H9 (cell line): ENCODE data around the gene AGO1. TPM values are rescaled to one million over a fixed set of nuclear protein-coding genes. Genes with fewer than 3 reads are reported as not detected.
A peak's percentile ranks its signal among the peaks of the same experiment; 100 is the strongest.

Source experiments
- DNase-seq: peaks from one replicate; pipeline ENCODE4 v3.0.0-alpha.2; 2017
- H2AFZ ChIP-seq: one replicate; pipeline ENCODE4 v1.6.1; 2013; ENCODE audit warnings: mild to moderate bottlenecking, low read length, control low read depth, moderate library complexity
- H2AK5ac ChIP-seq: 2 replicates; pipeline ENCODE4 v1.6.1; 2013; ENCODE audit warnings: low read length, control low read depth, mixed read lengths; ENCODE audit not compliant: insufficient read length
- H2BK120ac ChIP-seq: one replicate; pipeline ENCODE4 v1.6.1; 2013; ENCODE audit warnings: low read depth, mild to moderate bottlenecking, low read length, control low read depth, inconsistent platforms; ENCODE audit not compliant: poor library complexity, severe bottlenecking
- H2BK12ac ChIP-seq: 2 replicates; pipeline ENCODE4 v1.6.1; 2013; ENCODE audit warnings: low read length, control low read depth, mixed read lengths, low read depth; ENCODE audit not compliant: insufficient read length
- H2BK15ac ChIP-seq: 2 replicates; pipeline ENCODE4 v1.6.1; 2013; ENCODE audit warnings: low read depth, low read length, control low read depth
- H2BK20ac ChIP-seq: one replicate; pipeline ENCODE4 v1.6.1; 2013; ENCODE audit warnings: low read depth, mild to moderate bottlenecking, low read length, control low read depth, inconsistent platforms; ENCODE audit not compliant: poor library complexity, severe bottlenecking
- H2BK5ac ChIP-seq: 2 replicates; pipeline ENCODE4 v1.6.1; 2013; ENCODE audit warnings: low read length, control low read depth, mixed read lengths; ENCODE audit not compliant: insufficient read length
- H3K14ac ChIP-seq: 2 replicates; pipeline ENCODE4 v1.6.1; 2013; ENCODE audit warnings: low read length, control low read depth; ENCODE audit not compliant: insufficient read depth
- H3K18ac ChIP-seq: 2 replicates; pipeline ENCODE4 v1.6.1; 2013; ENCODE audit warnings: low read depth, mild to moderate bottlenecking, mixed read lengths, low read length, control low read depth; ENCODE audit not compliant: insufficient read length
- H3K23ac ChIP-seq: 2 replicates; pipeline ENCODE4 v1.6.1; 2013; ENCODE audit warnings: low read length, control low read depth, mixed read lengths, low read depth; ENCODE audit not compliant: insufficient read length
- H3K23me2 ChIP-seq: 2 replicates; pipeline ENCODE4 v1.6.1; 2013; ENCODE audit warnings: low read depth, mild to moderate bottlenecking, mixed read lengths, low read length, control low read depth; ENCODE audit not compliant: insufficient read length, poor library complexity, severe bottlenecking
- H3K27ac ChIP-seq: 2 replicates; pipeline ENCODE4 v1.5.1; 2013; ENCODE audit warnings: low read length, control low read depth, mixed read lengths, low read depth; ENCODE audit not compliant: insufficient read length
- H3K27me3 ChIP-seq: 2 replicates; pipeline ENCODE4 v1.6.1; 2013; ENCODE audit warnings: low read length, control low read depth, inconsistent platforms; ENCODE audit not compliant: insufficient read depth
- H3K4ac ChIP-seq: 2 replicates; pipeline ENCODE4 v1.6.1; 2013; ENCODE audit warnings: low read depth, mild to moderate bottlenecking, control low read depth, inconsistent platforms, low read length, moderate library complexity
- H3K4me1 ChIP-seq: 2 replicates; pipeline ENCODE4 v1.6.1; 2013; ENCODE audit warnings: low read length, control low read depth, inconsistent platforms; ENCODE audit not compliant: insufficient read depth
- H3K4me2 ChIP-seq: 2 replicates; pipeline ENCODE4 v1.6.1; 2013; ENCODE audit warnings: low read length, control low read depth, mixed read lengths; ENCODE audit not compliant: insufficient read length, insufficient read depth
- H3K56ac ChIP-seq: 2 replicates; pipeline ENCODE4 v1.6.1; 2013; ENCODE audit warnings: low read depth, mild to moderate bottlenecking, mixed read lengths, low read length, control low read depth; ENCODE audit not compliant: insufficient read length
- H3K79me1 ChIP-seq: 2 replicates; pipeline ENCODE4 v1.6.1; 2013; ENCODE audit warnings: low read depth, mild to moderate bottlenecking, moderate library complexity, low read length, control low read depth, inconsistent platforms; ENCODE audit not compliant: insufficient read depth, poor library complexity, severe bottlenecking
- H3K79me2 ChIP-seq: 2 replicates; pipeline ENCODE4 v1.6.1; 2013; ENCODE audit warnings: low read length, control low read depth, inconsistent platforms; ENCODE audit not compliant: insufficient read depth
- H3K9ac ChIP-seq: 2 replicates; pipeline ENCODE4 v1.6.1; 2013; ENCODE audit warnings: low read length, control low read depth, mixed read lengths; ENCODE audit not compliant: insufficient read length; ENCODE audit errors: extremely low read depth
- H3K9me3 ChIP-seq: one replicate; pipeline ENCODE4 v1.6.1; 2013; ENCODE audit warnings: low read depth, low read length, inconsistent platforms; ENCODE audit not compliant: control insufficient read depth
- H3T11ph ChIP-seq: one replicate; pipeline ENCODE4 v1.6.1; 2013; ENCODE audit warnings: mild to moderate bottlenecking, low read length, control low read depth, inconsistent platforms
- H4K20me1 ChIP-seq: one replicate; pipeline ENCODE4 v1.6.1; 2013; ENCODE audit not compliant: control insufficient read depth, insufficient read length, insufficient read depth
- H4K5ac ChIP-seq: 2 replicates; pipeline ENCODE4 v1.6.1; 2013; ENCODE audit warnings: low read depth, mild to moderate bottlenecking, mixed read lengths, low read length, control low read depth; ENCODE audit not compliant: insufficient read length
- H4K8ac ChIP-seq: replicated peaks from 2 replicates; pipeline ENCODE4 v1.6.1; 2013; ENCODE audit warnings: low read length, control low read depth, mixed read lengths, low read depth; ENCODE audit not compliant: insufficient read length
- H4K91ac ChIP-seq: 2 replicates; pipeline ENCODE4 v1.6.1; 2013; ENCODE audit warnings: low read depth, mild to moderate bottlenecking, moderate library complexity, mixed read lengths, low read length, control low read depth; ENCODE audit not compliant: insufficient read length
- H3K27ac Mint-ChIP-seq, 3 experiments: 2 replicates in 2 of 3; 3 replicates in 1 of 3; pipeline ENCODE4 v1.8.0; 2020 to 2021; ENCODE audit warnings: mixed read lengths in 3 of 3, mild to moderate bottlenecking in 1 of 3, moderate library complexity in 1 of 3
- H3K27me3 Mint-ChIP-seq: 2 replicates; pipeline ENCODE4 v1.8.0; 2021; ENCODE audit warnings: low read depth, mild to moderate bottlenecking, moderate library complexity, mixed read lengths
- H3K36me3 Mint-ChIP-seq, 3 experiments: 2 replicates in 2 of 3; 3 replicates in 1 of 3; pipeline ENCODE4 v1.8.0; 2020 to 2021; ENCODE audit warnings: low read depth in 3 of 3, mixed read lengths in 3 of 3; ENCODE audit not compliant: insufficient read depth in 1 of 3
- H3K4me1 Mint-ChIP-seq, 2 experiments: 2 replicates each; pipeline ENCODE4 v1.8.0; 2020; ENCODE audit warnings: mixed read lengths in 2 of 2
- H3K4me3 Mint-ChIP-seq, 2 experiments: 2 replicates in 1 of 2; 3 replicates in 1 of 2; pipeline ENCODE4 v1.8.0; 2020 to 2021; ENCODE audit warnings: mild to moderate bottlenecking in 2 of 2, mixed read lengths in 2 of 2, moderate library complexity in 1 of 2
- H3K9me3 Mint-ChIP-seq, 2 experiments: 2 replicates in 1 of 2; 3 replicates in 1 of 2; pipeline ENCODE4 v1.8.0; 2020; ENCODE audit warnings: mild to moderate bottlenecking in 2 of 2, mixed read lengths in 2 of 2, moderate library complexity in 1 of 2
- CTCF ChIP-seq: fragments of 200-600 bp; sonication (generic); conservative IDR thresholded peaks from 3 replicates; pipeline ENCODE4 v1.8.0; 2021; ENCODE audit warnings: antibody characterized with exemption, mild to moderate bottlenecking
- total RNA-seq: library from RNA; stranded (reverse); gene quantifications from 2 replicates; pipeline ENCODE4 v1.2.1, GENCODE V29; 2021

The AGO1 gene
- total RNA-seq, 1 experiment from 2014 or later, result 74.2 TPM

DNA sequence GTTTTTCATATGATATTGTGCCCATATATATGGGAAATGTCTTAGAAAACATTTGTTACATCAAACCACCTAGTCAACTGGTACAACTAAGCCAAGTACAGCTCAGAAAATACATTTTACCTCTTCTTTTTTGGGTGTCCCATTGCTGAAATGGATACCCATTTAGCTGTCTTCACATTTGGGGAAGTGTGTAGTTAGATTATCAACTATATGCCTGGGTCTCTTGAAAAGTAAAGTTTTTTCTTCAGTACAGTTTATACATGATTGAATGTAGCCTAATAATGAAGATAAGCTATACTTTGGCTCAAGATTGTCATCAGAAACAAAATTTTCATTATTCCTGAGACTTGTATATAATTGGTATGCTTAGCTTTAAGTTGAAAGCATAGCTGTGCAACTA is 49.9 kb downstream of the AGO1 start:
- Histone ChIP-seq H4K20me1 (no peaks in the 10 kb centered on the region), H2BK5ac (no peak overlapping the region), H3K56ac (no peak overlapping the region), H2BK15ac (no peak overlapping the region), H2AK5ac (no peak overlapping the region), H3K9ac (peak overlapping the region; percentile 29), H2AFZ (no peak overlapping the region), H3K79me1 (peaks cover 2% of the 10 kb centered on the region), H3K4ac (no peak overlapping the region), H3K14ac (no peak overlapping the region), H4K91ac (no peak overlapping the region), H3K4me1 (no peaks in the 10 kb centered on the region), H3K4me2 (no peak overlapping the region), H3K23me2 (peaks cover 11% of the 10 kb centered on the region), H3K18ac (no peak overlapping the region), H2BK120ac (no peak overlapping the region), H3K23ac (no peak overlapping the region), H3K27ac (no peak overlapping the region), H3K27me3 (no peaks in the 10 kb centered on the region), H3T11ph (no peak overlapping the region), H3K9me3 (no peaks in the 10 kb centered on the region), H4K5ac (no peak overlapping the region), H2BK12ac (no peak overlapping the region), H3K79me2 (peaks cover 20% of the 10 kb centered on the region; the same call in 1 of the 2 replicates), H2BK20ac (no peak overlapping the region), H4K8ac (no peak overlapping the region)
- TF ChIP-seq CTCF, result no peak
- H3K27me3 Mint-ChIP-seq, result no peaks in the 10 kb centered on the region; the same call in 1 of the 2 replicates
- H3K4me1 Mint-ChIP-seq, result peaks cover 28 to 32% of the 10 kb centered on the region in 2 experiments
- H3K4me3 Mint-ChIP-seq, result peak overlapping the region; percentile 94 to 98
- peaks cover 0 to 7% (median 2%) of the 10 kb centered on the region in 3 experiments; a peak in 3 of 7 replicates for H3K36me3 Mint-ChIP-seq
- H3K27ac Mint-ChIP-seq, result no peak overlapping the region
- H3K9me3 Mint-ChIP-seq, result no peaks in the 10 kb centered on the region
- DNase-seq, result no peak
